Lower lobe of right lung (tissue), 2 donors: Measurements from ENCODE around the gene COL5A1. TPM values are rescaled to one million over a fixed set of nuclear protein-coding genes. Genes with fewer than 3 reads are reported as not detected.

Experiments
- ATAC-seq, 2 donors: fragments of 200-7000 bp; cut with Tn5 transposase; one replicate each; pipeline ENCODE4 v1.9.1; 2020 to 2022; ENCODE audit warnings: mild to moderate bottlenecking in 2 of 2, moderate library complexity in 2 of 2
- DNase-seq: peaks from one replicate; pipeline ENCODE4 v3.0.0-alpha.2; 2020
- H3K27ac ChIP-seq: fragments of 200-600 bp; one replicate; pipeline ENCODE4 v1.8.0; 2022
- H3K27me3 ChIP-seq: fragments of 200-600 bp; one replicate; pipeline ENCODE4 v1.8.0; 2022; ENCODE audit warnings: low read depth
- H3K36me3 ChIP-seq: fragments of 200-600 bp; one replicate; pipeline ENCODE4 v1.8.0; 2022; ENCODE audit warnings: mild to moderate bottlenecking
- H3K4me1 ChIP-seq: fragments of 200-600 bp; one replicate; pipeline ENCODE4 v1.8.0; 2022
- H3K4me3 ChIP-seq: fragments of 200-600 bp; one replicate; pipeline ENCODE4 v1.8.0; 2022; ENCODE audit warnings: mild to moderate bottlenecking
- H3K9me3 ChIP-seq: fragments of 200-600 bp; one replicate; pipeline ENCODE4 v1.8.0; 2022
- CTCF ChIP-seq: fragments of 200-600 bp; IDR thresholded peaks from one replicate; pipeline ENCODE4 v1.8.0; 2022; ENCODE audit warnings: antibody characterized with exemption, mild to moderate bottlenecking
- intact Hi-C: fragments of 100-400 bp; cut with DNase I; formaldehyde crosslinking; loops from one replicate; pipeline ENCODE4 v1.11.0; 2022
- total RNA-seq: library from RNA; stranded (reverse); fragmentation: NEBNext Ultra II Directional; extraction: Animal tissue kit (Norgen Biotek cat#: 25700); gene quantifications from one replicate; pipeline ENCODE4 v1.2.1, GENCODE V29; 2021
- donor health status: DM: no; HTN: yes; CAD: no; lungs with severe emphysema.

COL5A1 gene
- total RNA-seq, 1 donor from 2014 or later = 29.0 TPM

- DNase-seq (no peak), ATAC-seq (no peak)
- Histone ChIP-seq H3K4me3 (no peak overlapping the region), H3K4me1 (peaks cover 19% of the 10 kb centered on the region), H3K9me3 (peaks cover 7% of the 10 kb centered on the region), H3K36me3 (no peaks in the 10 kb centered on the region), H3K27ac (no peak overlapping the region), H3K27me3 (no peaks in the 10 kb centered on the region)
- intact Hi-C loops = no loop called here
- TF ChIP-seq CTCF = no peak
Measured at GRCh38 chr9:134659688-134660131, 18.1 kb downstream of the COL5A1 start.

- peak; percentile 39 for TF ChIP-seq CTCF
- DNase-seq (no peak), ATAC-seq (no peak)
- Histone ChIP-seq H3K27ac (no peak overlapping the region), H3K4me1 (peaks cover 19% of the 10 kb centered on the region), H3K36me3 (no peaks in the 10 kb centered on the region), H3K9me3 (peaks cover 7% of the 10 kb centered on the region), H3K27me3 (no peaks in the 10 kb centered on the region), H3K4me3 (no peak overlapping the region)
- intact Hi-C loops = no loop called here
Measured at GRCh38 chr9:134660407-134660806, 18.8 kb downstream of the COL5A1 start.

GRCh38 chr9:134661299-134661698 is 19.7 kb downstream of the COL5A1 start:
- intact Hi-C loops = no loop called here
- DNase-seq = no peak

GRCh38 chr9:134661791-134662142 is 20.2 kb downstream of the COL5A1 start:
- peaks cover 7% of the 10 kb centered on the region for H3K9me3 ChIP-seq
- H3K36me3 ChIP-seq = no peaks in the 10 kb centered on the region
- ATAC-seq = peak; percentile 22 to 24
- DNase-seq = no peak
- intact Hi-C loops = no loop called here
- no peak overlapping the region for H3K27ac ChIP-seq
- H3K27me3 ChIP-seq = no peaks in the 10 kb centered on the region
- peaks cover 19% of the 10 kb centered on the region for H3K4me1 ChIP-seq
- H3K4me3 ChIP-seq = no peak overlapping the region
- TF ChIP-seq CTCF = no peak

More at GRCh38 chr9:134661299-134661698, 19.7 kb downstream of the COL5A1 start:
- Histone ChIP-seq H3K36me3 (no peaks in the 10 kb centered on the region), H3K4me3 (no peak overlapping the region), H3K27me3 (no peaks in the 10 kb centered on the region), H3K9me3 (peaks cover 7% of the 10 kb centered on the region), H3K27ac (peak overlapping the region; percentile 6), H3K4me1 (peaks cover 19% of the 10 kb centered on the region)
- TF ChIP-seq CTCF = no peak
- ATAC-seq = peak in 1 of 2 donors; percentile 28

- TF ChIP-seq CTCF = no peak
- Histone ChIP-seq H3K27me3 (no peaks in the 10 kb centered on the region), H3K36me3 (no peaks in the 10 kb centered on the region), H3K4me3 (no peak overlapping the region), H3K9me3 (peaks cover 7% of the 10 kb centered on the region), H3K4me1 (peaks cover 19% of the 10 kb centered on the region), H3K27ac (no peak overlapping the region)
- DNase-seq (peak; percentile 48), ATAC-seq (peak; percentile 71 to 75)
- intact Hi-C loops = no loop called here
Measured at GRCh38 chr9:134662143-134662876, 20.7 kb downstream of the COL5A1 start.
